DND-41 (cell line): ENCODE results near the gene YWHAE.

Source experiments
- ATAC-seq: fragments of 200-7000 bp; cut with Tn5 transposase; 3 replicates; pipeline ENCODE4 v1.9.1; 2021; ENCODE audit warnings: low read depth; ENCODE audit not compliant: insufficient read depth
- DNase-seq: peaks from one replicate; pipeline ENCODE4 v3.0.0-alpha.2; 2020
- H2AFZ ChIP-seq: 2 replicates; pipeline ENCODE4 v1.6.0; 2012; ENCODE audit warnings: low read depth, low read length
- H3K27ac ChIP-seq: 2 replicates; pipeline ENCODE4 v1.5.1; 2012; ENCODE audit warnings: low read length, inconsistent platforms
- H3K27me3 ChIP-seq: fragments of 200-600 bp; sonication (generic); 2 replicates; pipeline ENCODE4 v1.6.0; 2012; ENCODE audit warnings: low read length, mild to moderate bottlenecking, inconsistent platforms; ENCODE audit not compliant: insufficient read depth, poor library complexity
- H3K36me3 ChIP-seq: 2 replicates; pipeline ENCODE4 v1.5.1; 2012; ENCODE audit warnings: low read length, inconsistent platforms; ENCODE audit not compliant: insufficient read depth
- H3K4me1 ChIP-seq: 2 replicates; pipeline ENCODE4 v1.5.1; 2012; ENCODE audit warnings: mild to moderate bottlenecking, low read length; ENCODE audit not compliant: insufficient read depth
- H3K4me2 ChIP-seq: 2 replicates; pipeline ENCODE4 v1.6.0; 2012; ENCODE audit warnings: mild to moderate bottlenecking, moderate library complexity, low read length, inconsistent platforms; ENCODE audit not compliant: insufficient read depth
- H3K4me3 ChIP-seq, 2 experiments: fragments of 200-600 bp in 1 of 2; shearing (Covaris generic) in 1 of 2; 2 replicates each; pipeline ENCODE4 v1.5.1; 2012 to 2016; ENCODE audit warnings: inconsistent platforms in 2 of 2, low read length in 2 of 2, mild to moderate bottlenecking in 2 of 2, low read depth in 1 of 2, moderate library complexity in 1 of 2
- H3K79me2 ChIP-seq: 2 replicates; pipeline ENCODE4 v1.6.0; 2012; ENCODE audit warnings: low read length, inconsistent platforms; ENCODE audit not compliant: insufficient read depth
- H3K9ac ChIP-seq: 2 replicates; pipeline ENCODE4 v1.6.0; 2012; ENCODE audit warnings: low read depth, mild to moderate bottlenecking, inconsistent platforms, low read length, moderate library complexity
- H3K9me3 ChIP-seq: 2 replicates; pipeline ENCODE4 v1.5.1; 2012; ENCODE audit warnings: low read length, moderate library complexity, mild to moderate bottlenecking, inconsistent platforms; ENCODE audit not compliant: insufficient read depth, severe bottlenecking
- H4K20me1 ChIP-seq: 2 replicates; pipeline ENCODE4 v1.6.0; 2012; ENCODE audit warnings: low read length; ENCODE audit not compliant: insufficient read depth
- EZH2 ChIP-seq: IDR thresholded peaks from 3 replicates; pipeline ENCODE4 v1.6.1; 2012; ENCODE audit warnings: borderline replicate concordance, low read depth, mild to moderate bottlenecking, moderate library complexity, low read length, inconsistent platforms; ENCODE audit not compliant: severe bottlenecking
- TF ChIP-seq, protein P1 (sequence below): IDR thresholded peaks from 2 replicates; pipeline ENCODE4 v1.5.1; 2012; ENCODE audit warnings: borderline replicate concordance, low read length, moderate library complexity, mild to moderate bottlenecking; ENCODE audit not compliant: poor library complexity, severe bottlenecking; ENCODE audit errors: extremely low read depth

YWHAE gene

DNA sequence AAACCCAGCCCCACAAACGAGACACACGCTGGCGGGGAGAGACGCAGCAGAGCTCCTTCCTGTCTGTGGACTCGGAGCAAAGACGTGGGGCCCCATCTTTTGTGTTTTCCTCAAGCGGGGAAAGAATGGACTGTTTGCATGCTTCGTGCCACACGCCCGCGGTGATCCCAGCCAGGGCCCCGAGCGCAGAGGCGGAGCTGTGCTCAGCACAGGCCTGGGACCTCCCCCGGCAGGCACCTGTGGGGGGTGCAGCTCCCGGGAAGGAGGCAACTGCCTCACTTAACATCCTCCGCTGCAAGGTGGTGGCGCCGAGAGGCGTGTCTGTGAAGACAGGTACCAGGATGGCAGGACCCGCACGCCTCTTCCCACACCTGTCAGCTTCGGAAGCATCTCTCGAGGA, 101.4 kb downstream of the YWHAE start:
- Histone ChIP-seq H3K4me2 (no peak overlapping the region), H3K79me2 (no peaks in the 10 kb centered on the region), H3K27ac (no peak overlapping the region), H3K4me1 (peaks cover 22% of the 10 kb centered on the region), H4K20me1 (no peaks in the 10 kb centered on the region), H3K27me3 (no peaks in the 10 kb centered on the region), H3K9ac (no peak overlapping the region), H2AFZ (no peak overlapping the region), H3K36me3 (no peaks in the 10 kb centered on the region), H3K9me3 (no peaks in the 10 kb centered on the region), H3K4me3 (no peak overlapping the region)
- no peak for TF ChIP-seq EZH2
- TF ChIP-seq, protein P1, sequence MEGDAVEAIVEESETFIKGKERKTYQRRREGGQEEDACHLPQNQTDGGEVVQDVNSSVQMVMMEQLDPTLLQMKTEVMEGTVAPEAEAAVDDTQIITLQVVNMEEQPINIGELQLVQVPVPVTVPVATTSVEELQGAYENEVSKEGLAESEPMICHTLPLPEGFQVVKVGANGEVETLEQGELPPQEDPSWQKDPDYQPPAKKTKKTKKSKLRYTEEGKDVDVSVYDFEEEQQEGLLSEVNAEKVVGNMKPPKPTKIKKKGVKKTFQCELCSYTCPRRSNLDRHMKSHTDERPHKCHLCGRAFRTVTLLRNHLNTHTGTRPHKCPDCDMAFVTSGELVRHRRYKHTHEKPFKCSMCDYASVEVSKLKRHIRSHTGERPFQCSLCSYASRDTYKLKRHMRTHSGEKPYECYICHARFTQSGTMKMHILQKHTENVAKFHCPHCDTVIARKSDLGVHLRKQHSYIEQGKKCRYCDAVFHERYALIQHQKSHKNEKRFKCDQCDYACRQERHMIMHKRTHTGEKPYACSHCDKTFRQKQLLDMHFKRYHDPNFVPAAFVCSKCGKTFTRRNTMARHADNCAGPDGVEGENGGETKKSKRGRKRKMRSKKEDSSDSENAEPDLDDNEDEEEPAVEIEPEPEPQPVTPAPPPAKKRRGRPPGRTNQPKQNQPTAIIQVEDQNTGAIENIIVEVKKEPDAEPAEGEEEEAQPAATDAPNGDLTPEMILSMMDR = no peak
- DNase-seq (no peak), ATAC-seq (no peak)
